Hematopoietic multipotent progenitor cell treated with erythropoietin and hydrocortisone succinate and interleukin-3 and kit ligand, for 8 days (in vitro differentiated cells): ENCODE data around the gene ANTXRL.
"Not testable (repeated sequence)": the region's sequence is repeated elsewhere in the genome, so short reads cannot be mapped to it uniquely, and the experiment has no call there.

Experiments used
- DNase-seq: peaks from one replicate; pipeline ENCODE4 v3.0.0-alpha.2; 2015

The ANTXRL gene

GRCh38 chr10:46255210-46255609, 31.6 kb upstream of the ANTXRL start:
- DNase-seq, result not testable (repeated sequence)

DNA sequence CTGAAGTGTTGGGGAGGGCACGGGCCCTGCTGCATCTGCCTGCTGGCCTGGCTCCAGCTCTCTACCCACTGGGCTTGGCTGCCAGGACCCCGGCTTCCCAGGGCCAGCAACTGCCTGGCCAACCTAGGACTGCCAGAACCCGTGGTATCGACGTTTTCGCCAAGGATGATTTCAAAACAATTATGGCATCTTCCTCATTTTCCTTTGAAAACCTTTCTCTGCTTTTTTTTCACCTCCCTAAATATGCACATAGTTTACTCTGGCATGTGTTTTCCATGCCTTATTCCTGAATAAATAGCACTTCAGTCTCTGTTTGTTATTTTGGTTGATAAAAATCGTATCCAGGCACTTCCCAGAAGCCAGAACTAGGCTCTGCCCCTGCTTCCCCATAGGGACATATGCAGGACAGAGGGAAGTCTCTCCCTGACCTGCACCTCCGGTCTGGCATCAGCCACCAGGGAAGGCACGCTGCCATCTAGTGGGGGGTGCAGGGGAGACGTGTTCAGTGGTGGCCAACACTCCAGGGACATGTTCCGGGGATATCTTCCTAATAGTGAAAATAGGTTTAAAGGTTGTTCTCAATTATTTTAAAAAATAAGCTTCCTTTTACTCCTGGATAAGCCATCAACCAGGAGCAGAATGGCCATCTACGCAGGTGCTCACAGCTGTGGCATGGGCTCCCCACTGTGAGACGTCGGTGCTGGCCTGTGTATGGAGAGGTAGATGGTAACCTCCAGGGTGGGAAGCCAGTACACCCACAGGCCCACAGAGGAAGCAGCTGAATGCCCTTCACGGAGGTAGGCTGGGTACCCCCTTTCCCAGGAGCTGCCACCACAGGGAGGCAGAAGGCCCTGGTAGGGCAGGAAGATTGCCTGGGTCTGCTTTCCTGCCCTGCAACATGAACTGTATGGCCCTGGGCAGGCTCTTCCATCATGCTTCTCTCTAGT, 30.7 kb upstream of the ANTXRL start:
- DNase-seq, result peak; percentile 54

GRCh38 chr10:46257099-46257498, 29.7 kb upstream of the ANTXRL start:
- no peak for DNase-seq

DNA sequence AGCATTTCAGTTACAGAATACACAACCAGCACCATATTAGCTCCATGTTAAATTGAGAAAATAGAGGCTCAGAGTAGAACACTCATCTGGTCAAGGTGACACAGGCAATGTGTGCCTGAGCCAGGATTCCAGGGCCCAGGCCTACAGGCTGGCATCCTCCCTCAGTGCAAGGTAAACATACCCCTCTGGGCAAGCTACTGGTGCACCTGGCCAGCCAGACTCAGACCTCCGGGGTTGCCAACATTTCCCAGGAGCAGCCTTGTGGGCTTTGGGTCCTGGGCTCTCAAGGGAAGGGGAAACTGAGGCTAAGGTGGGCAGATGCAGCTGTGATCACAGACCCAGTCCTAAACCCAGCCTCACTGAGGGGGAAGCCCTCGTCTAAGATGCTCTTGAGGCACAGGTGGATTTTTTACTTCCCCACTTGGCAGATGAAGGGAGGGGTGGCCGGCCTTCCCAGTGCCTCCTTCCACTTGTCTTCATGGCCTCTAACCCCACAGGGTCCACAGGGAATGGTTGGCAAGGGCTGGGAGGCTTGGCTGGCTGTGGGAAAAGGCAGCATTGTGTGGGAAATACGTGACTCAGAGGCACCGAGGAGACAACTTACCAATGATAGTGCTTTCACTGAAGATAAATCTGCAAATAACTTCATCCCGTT, 23.8 kb upstream of the ANTXRL start:
- not testable (repeated sequence) for DNase-seq

DNA sequence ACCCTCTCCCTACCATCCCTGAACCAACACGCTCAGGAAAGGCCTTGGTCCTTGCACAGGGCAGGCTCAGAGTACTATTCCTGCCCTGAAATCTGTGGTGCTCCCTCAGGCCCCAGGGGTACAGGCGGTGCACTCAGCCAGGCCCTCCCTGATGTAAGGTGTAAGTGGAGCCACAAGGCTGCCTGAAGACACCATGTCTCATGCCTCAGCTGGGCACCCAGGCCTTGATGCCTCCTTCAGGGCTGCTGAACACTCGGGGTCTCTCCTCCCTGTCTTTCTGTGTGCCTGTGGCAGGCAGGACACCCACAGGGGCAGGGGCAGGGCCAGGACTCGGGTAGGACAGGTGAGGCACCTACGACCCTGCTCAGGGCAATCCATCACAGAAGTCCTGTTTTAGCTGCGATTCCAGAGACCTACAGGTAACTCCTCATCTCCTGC, 22.9 kb upstream of the ANTXRL start:
- DNase-seq, result no peak

- DNase-seq, result no peak
These were observed 22.5 kb upstream of the ANTXRL start for GRCh38 chr10:46264336-46264735.

GRCh38 chr10:46264737-46265368, 21.9 kb upstream of the ANTXRL start:
- no peak for DNase-seq

GRCh38 chr10:46265566-46266305, 21.1 kb upstream of the ANTXRL start:
- not testable (repeated sequence) for DNase-seq

DNA sequence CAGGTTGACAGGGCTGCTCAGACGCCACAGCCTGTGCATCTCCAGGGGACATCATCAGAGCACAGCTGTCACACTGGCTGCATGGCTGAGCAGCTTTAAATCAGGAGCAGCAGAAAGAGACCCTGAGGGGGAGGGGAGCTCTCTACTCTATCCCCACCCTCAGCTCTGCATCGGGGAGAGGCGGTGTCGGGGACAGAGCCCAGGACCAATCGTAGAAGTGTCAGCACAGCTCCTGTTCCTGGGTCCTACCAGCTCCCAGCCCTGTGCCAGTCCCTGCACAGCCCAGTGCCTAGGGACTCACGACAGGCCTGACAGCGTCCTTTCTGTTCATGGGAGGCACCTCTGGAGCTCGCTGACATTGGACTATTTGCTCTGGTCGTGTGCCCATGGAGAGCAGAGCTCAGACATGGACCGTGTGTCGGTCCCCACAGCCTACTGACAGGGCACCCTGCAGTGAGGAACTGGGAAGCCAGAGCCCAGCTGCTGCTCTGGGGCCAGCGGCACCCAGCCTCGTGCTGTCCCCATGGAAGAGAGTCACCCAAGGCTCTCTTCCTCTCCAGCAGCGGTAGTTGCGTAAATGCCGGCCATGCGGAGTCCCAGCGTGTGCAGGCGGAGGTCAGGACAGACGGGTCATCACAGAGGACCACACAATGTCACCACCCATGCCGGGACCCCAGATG, 20.4 kb upstream of the ANTXRL start:
- no peak for DNase-seq

DNA sequence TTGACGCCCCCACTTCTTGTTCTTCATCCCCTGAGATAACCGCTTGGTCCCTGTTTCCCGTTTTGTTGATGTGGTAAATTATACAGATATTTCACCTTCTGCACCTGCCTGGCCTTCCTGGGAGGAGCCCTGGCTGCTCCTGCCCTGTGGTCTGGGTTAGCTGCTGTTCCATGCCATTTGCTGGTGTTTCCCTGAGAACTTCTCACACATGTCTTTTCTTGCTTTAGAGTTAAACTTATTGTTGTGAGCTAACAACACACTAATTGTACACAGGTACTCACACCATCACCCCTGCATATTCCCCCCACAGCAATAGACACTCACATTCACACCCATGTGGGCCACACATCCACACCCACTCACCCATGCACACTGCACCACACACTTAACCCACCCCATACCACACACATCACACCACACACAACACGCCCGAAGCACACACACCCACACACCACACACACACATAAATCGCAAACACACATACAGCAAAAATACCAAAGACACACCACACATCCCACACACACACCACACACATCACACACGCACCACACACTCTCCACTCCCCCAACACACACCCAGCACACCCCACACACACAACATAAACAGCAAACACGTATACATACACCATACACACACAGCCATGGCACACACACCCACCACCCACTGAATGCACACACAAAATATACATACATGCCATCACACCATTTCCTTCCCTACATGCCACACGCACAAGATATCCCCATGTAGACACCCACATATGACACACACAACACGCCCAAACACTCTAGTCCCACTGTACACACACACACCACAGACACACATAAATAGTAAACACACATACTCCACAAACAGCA, 19.4 kb upstream of the ANTXRL start:
- no peak for DNase-seq

- no peak for DNase-seq
These were observed 18.5 kb upstream of the ANTXRL start for GRCh38 chr10:46268076-46268881.

DNA sequence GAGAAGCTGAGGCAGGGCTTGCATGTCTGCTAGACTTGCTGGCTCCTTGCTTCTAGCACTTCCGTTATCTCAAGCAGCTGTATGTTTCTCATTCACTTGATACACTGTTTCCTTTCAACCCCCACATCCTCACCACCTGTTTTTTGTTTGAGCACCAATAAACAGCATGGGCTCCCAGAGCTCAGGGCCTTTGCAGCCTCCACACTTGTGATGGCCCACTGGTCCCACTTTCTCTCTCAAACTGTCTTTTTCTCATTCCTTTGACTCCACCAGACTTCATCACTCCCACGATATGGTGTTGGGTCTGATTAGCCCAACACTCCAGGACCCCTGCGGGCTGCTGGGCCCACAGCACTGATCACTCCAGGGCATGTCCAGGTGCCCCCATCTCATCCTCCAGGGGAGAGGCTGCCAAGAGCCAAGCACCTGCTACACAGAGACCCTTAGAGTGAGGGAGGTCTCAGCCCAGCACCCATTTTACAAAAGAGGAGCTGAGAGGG, 17.2 kb upstream of the ANTXRL start:
- not testable (repeated sequence) for DNase-seq

GRCh38 chr10:46270086-46270811, 16.5 kb upstream of the ANTXRL start:
- DNase-seq, result no peak

- DNase-seq, result not testable (repeated sequence)
These were observed 15.8 kb upstream of the ANTXRL start for GRCh38 chr10:46270963-46271530.

GRCh38 chr10:46271795-46272499, 14.8 kb upstream of the ANTXRL start:
- DNase-seq, result not testable (repeated sequence)

DNA sequence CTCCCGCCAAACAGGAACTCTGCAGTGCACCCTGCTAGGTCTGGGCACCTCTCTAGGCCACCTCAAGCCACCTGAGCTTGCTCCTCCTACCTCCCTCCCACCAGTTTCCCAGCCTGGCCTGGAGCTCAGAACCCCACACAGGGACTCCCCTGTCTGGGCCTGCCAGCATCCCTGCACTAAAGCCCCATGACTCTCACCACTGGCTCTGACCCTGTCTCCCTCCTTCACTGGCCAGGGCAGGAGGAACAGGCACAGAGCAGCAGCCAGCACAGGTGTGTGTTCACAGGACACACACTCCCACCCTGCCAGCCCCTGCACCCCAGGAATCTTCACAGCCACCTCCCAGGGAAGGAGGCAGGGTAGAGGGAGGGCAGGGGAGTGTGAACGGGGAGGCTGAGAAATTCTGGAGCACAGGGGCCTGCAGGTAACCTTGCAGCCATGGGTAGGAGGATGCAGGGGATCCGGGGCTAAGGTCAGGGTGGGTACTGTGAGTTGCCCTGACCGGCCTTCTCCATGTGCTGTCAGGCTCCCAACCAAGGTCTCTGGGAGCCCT, 13.9 kb upstream of the ANTXRL start:
- no peak for DNase-seq

GRCh38 chr10:46273506-46274477, 13.0 kb upstream of the ANTXRL start:
- peak; percentile 14 for DNase-seq
